Stimulated activated CD4-positive, alpha-beta T cell treated with anti-CD3 and anti-CD28 coated beads, TNF-alpha, amount 100 ng/mL, for 24 hours (primary cell): ENCODE data around the gene USP17L22.
"Not testable (repeated sequence)": the region's sequence is repeated elsewhere in the genome, so short reads cannot be mapped to it uniquely, and the experiment has no call there.

Experiments
- DNase-seq, 3 experiments: peaks; one replicate each; pipeline ENCODE4 v3.0.0-alpha.2; 2020; ENCODE audit warnings: low read depth in 3 of 3

USP17L22 gene, protein sequence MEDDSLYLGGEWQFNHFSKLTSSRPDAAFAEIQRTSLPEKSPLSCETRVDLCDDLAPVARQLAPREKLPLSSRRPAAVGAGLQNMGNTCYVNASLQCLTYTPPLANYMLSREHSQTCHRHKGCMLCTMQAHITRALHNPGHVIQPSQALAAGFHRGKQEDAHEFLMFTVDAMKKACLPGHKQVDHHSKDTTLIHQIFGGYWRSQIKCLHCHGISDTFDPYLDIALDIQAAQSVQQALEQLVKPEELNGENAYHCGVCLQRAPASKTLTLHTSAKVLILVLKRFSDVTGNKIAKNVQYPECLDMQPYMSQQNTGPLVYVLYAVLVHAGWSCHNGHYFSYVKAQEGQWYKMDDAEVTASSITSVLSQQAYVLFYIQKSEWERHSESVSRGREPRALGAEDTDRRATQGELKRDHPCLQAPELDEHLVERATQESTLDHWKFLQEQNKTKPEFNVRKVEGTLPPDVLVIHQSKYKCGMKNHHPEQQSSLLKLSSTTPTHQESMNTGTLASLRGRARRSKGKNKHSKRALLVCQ

DNA sequence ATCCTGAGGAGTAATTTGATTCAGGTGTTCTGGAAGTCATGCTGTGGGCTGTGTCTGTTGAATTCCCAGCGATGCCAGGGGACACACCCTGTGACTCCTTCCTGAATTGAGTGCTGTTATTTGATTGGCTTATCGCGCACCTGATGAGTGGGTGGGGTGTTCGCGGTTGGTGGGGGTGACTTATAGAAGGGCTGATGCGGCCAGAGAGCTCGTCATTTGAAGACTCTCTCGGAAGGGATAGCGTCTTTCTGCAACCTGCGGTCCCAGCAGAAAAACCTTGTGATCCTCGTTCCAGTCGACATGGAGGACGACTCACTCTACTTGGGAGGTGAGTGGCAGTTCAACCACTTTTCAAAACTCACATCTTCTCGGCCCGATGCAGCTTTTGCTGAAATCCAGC is at the start of gene USP17L22:
USP17L22 (plus strand) TSS at position 301 of the 400 bp plus-strand sequence; CDS start at position 301, 0 bp downstream.
- DNase-seq = not testable (repeated sequence)

DNA sequence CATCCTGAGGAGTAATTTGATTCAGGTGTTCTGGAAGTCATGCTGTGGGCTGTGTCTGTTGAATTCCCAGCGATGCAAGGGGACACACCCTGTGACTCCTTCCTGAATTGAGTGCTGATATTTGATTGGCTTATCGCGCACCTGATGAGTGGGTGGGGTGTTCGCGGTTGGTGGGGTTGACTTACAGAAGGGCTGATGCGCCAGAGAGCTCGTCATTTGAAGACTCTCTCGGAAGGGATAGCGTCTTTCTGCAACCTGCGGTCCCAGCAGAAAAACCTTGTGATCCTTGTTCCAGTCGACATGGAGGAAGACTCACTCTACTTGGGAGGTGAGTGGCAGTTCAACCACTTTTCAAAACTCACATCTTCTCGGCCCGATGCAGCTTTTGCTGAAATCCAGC is 47.6 kb upstream of the USP17L22 start, which contains the start of gene USP17L12:
USP17L12 (plus strand) TSS at position 301 of the 400 bp plus-strand sequence; CDS start at position 301, 0 bp downstream.
- not testable (repeated sequence) for DNase-seq

DNA sequence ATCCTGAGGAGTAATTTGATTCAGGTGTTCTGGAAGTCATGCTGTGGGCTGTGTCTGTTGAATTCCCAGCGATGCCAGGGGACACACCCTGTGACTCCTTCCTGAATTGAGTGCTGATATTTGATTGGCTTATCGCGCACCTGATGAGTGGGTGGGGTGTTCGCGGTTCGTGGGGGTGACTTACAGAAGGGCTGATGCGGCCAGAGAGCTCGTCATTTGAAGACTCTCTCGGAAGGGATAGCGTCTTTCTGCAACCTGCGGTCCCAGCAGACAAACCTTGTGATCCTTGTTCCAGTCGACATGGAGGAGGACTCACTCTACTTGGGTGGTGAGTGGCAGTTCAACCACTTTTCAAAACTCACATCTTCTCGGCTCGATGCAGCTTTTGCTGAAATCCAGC is 42.8 kb upstream of the USP17L22 start, which contains the start of gene USP17L13:
USP17L13 (plus strand) TSS at position 301 of the 400 bp plus-strand sequence; CDS start at position 301, 0 bp downstream.
- not testable (repeated sequence) for DNase-seq

DNA sequence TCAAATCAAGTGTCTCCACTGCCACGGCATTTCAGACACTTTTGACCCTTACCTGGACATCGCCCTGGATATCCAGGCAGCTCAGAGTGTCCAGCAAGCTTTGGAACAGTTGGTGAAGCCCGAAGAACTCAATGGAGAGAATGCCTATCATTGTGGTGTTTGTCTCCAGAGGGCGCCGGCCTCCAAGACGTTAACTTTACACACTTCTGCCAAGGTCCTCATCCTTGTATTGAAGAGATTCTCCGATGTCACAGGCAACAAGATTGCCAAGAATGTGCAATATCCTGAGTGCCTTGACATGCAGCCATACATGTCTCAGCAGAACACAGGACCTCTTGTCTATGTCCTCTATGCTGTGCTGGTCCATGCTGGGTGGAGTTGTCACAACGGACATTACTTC is 37.2 kb upstream of the USP17L22 start:
- DNase-seq = not testable (repeated sequence)

DNA sequence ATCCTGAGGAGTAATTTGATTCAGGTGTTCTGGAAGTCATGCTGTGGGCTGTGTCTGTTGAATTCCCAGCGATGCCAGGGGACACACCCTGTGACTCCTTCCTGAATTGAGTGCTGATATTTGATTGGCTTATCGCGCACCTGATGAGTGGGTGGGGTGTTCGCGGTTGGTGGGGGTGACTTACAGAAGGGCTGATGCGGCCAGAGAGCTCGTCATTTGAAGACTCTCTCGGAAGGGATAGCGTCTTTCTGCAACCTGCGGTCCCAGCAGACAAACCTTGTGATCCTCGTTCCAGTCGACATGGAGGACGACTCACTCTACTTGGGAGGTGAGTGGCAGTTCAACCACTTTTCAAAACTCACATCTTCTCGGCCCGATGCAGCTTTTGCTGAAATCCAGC is 33.3 kb upstream of the USP17L22 start, which contains the start of gene USP17L15:
USP17L15 (plus strand) TSS at position 301 of the 400 bp plus-strand sequence; CDS start at position 301, 0 bp downstream.
- not testable (repeated sequence) for DNase-seq

DNA sequence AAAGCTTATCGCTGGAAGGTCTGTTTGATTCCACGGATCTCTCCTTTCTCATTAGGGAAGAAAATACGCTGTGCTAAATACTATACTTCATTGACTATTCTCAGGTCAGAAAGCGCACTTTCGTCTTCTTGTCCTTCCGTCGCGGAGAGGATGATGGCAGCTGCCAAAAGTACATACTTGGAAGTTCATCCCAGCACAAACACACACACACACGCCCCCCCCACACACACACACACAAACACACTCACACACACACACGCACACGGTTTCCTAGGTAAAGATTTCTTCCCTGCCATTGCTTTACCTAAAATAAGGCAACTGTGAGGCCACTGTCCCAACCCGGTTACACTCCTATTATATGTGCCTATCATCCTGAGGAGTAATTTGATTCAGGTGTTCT is 29.0 kb upstream of the USP17L22 start:
- DNase-seq = not testable (repeated sequence)

DNA sequence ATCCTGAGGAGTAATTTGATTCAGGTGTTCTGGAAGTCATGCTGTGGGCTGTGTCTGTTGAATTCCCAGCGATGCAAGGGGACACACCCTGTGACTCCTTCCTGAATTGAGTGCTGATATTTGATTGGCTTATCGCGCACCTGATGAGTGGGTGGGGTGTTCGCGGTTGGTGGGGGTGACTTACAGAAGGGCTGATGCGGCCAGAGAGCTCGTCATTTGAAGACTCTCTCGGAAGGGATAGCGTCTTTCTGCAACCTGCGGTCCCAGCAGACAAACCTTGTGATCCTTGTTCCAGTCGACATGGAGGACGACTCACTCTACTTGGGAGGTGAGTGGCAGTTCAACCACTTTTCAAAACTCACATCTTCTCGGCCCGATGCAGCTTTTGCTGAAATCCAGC is 23.8 kb upstream of the USP17L22 start, which contains the start of gene USP17L17:
USP17L17 (plus strand) TSS at position 301 of the 400 bp plus-strand sequence; CDS start at position 301, 0 bp downstream.
- not testable (repeated sequence) for DNase-seq

DNA sequence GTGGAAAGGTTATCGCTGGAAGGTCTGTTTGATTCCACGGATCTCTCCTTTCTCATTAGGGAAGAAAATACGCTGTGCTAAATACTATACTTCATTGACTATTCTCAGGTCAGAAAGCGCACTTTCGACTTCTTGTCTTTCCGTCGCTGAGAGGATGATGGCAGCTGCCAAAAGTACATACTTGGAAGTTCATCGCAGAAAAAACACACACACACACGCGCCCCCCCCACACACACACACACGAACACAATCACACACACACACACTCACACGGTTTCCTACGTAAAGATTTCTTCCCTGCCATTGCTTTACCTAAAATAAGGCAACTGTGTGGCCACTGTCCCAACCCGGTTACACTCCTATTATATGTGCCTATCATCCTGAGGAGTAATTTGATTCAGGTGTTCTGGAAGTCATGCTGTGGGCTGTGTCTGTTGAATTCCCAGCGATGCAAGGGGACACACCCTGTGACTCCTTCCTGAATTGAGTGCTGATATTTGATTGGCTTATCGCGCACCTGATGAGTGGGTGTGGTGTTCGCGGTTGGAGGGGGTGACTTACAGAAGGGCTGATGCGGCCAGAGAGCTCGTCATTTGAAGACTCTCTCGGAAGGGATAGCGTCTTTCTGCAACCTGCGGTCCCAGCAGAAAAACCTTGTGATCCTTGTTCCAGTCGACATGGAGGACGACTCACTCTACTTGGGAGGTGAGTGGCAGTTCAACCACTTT is 19.3 kb upstream of the USP17L22 start, which contains the start of gene USP17L18:
USP17L18 (plus strand) TSS at position 678 of the 728 bp plus-strand sequence; CDS start at position 678, 0 bp downstream.
- DNase-seq = not testable (repeated sequence)

DNA sequence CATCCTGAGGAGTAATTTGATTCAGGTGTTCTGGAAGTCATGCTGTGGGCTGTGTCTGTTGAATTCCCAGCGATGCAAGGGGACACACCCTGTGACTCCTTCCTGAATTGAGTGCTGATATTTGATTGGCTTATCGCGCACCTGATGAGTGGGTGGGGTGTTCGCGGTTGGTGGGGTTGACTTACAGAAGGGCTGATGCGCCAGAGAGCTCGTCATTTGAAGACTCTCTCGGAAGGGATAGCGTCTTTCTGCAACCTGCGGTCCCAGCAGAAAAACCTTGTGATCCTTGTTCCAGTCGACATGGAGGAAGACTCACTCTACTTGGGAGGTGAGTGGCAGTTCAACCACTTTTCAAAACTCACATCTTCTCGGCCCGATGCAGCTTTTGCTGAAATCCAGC is 14.3 kb upstream of the USP17L22 start, which contains the start of gene USP17L19:
USP17L19 (plus strand) TSS at position 301 of the 400 bp plus-strand sequence; CDS start at position 301, 0 bp downstream.
- not testable (repeated sequence) for DNase-seq

DNA sequence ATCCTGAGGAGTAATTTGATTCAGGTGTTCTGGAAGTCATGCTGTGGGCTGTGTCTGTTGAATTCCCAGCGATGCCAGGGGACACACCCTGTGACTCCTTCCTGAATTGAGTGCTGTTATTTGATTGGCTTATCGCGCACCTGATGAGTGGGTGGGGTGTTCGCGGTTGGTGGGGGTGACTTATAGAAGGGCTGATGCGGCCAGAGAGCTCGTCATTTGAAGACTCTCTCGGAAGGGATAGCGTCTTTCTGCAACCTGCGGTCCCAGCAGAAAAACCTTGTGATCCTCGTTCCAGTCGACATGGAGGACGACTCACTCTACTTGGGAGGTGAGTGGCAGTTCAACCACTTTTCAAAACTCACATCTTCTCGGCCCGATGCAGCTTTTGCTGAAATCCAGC is 9.6 kb upstream of the USP17L22 start, which contains the start of gene USP17L20:
USP17L20 (plus strand) TSS at position 301 of the 400 bp plus-strand sequence; CDS start at position 301, 0 bp downstream.
- DNase-seq = not testable (repeated sequence)

DNA sequence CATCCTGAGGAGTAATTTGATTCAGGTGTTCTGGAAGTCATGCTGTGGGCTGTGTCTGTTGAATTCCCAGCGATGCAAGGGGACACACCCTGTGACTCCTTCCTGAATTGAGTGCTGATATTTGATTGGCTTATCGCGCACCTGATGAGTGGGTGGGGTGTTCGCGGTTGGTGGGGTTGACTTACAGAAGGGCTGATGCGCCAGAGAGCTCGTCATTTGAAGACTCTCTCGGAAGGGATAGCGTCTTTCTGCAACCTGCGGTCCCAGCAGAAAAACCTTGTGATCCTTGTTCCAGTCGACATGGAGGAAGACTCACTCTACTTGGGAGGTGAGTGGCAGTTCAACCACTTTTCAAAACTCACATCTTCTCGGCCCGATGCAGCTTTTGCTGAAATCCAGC is 4.8 kb upstream of the USP17L22 start, which contains the start of gene USP17L21:
USP17L21 (plus strand) TSS at position 301 of the 400 bp plus-strand sequence; CDS start at position 301, 0 bp downstream.
- not testable (repeated sequence) for DNase-seq

DNA sequence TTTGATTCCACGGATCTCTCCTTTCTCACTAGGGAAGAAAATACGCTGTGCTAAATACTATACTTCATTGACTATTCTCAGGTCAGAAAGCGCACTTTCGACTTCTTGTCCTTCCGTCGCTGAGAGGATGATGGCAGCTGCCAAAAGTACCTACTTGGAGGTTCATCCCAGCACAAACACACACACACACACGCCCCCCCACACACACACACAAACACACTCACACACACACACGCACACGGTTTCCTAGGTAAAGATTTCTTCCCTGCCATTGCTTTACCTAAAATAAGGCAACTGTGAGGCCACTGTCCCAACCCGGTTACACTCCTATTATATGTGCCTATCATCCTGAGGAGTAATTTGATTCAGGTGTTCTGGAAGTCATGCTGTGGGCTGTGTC is 4.3 kb downstream of the USP17L22 start:
- DNase-seq = peak in 1 of 3 experiments; percentile 1
